Adrenal gland (tissue), 5 donors: ENCODE measurements around the gene LHPP.

Experiments
- POLR2A ChIP-seq, 2 donors: fragments of 450-650 bp; IDR thresholded peaks; one replicate each; pipeline ENCODE4 v1.6.1; 2017; ENCODE audit warnings: antibody characterized with exemption in 2 of 2, mild to moderate bottlenecking in 2 of 2, moderate library complexity in 1 of 2
- TF ChIP-seq, protein P1 (sequence below), 6 experiments: fragments of 450-650 bp in 4 of 6; fragments of 200-600 bp in 2 of 6; sonication (generic) in 1 of 6; IDR thresholded peaks; 1 replicate in 5 of 6; 2 replicates in 1 of 6; pipeline versions ENCODE4 v1.5.1 to v1.8.0; 2016 to 2021; ENCODE audit warnings: antibody characterized with exemption in 6 of 6, mild to moderate bottlenecking in 2 of 6, moderate library complexity in 1 of 6
- donor health status: DM: no; HTN: no; CAD: no.

GRCh38 chr10:124529661-124530214, 68.1 kb downstream of the LHPP start:
- no peak for TF ChIP-seq POLR2A (IDR thresholded peaks at IDR 0.05)
- TF ChIP-seq, protein P1, sequence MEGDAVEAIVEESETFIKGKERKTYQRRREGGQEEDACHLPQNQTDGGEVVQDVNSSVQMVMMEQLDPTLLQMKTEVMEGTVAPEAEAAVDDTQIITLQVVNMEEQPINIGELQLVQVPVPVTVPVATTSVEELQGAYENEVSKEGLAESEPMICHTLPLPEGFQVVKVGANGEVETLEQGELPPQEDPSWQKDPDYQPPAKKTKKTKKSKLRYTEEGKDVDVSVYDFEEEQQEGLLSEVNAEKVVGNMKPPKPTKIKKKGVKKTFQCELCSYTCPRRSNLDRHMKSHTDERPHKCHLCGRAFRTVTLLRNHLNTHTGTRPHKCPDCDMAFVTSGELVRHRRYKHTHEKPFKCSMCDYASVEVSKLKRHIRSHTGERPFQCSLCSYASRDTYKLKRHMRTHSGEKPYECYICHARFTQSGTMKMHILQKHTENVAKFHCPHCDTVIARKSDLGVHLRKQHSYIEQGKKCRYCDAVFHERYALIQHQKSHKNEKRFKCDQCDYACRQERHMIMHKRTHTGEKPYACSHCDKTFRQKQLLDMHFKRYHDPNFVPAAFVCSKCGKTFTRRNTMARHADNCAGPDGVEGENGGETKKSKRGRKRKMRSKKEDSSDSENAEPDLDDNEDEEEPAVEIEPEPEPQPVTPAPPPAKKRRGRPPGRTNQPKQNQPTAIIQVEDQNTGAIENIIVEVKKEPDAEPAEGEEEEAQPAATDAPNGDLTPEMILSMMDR (IDR thresholded peaks at IDR 0.05), result no peak
